H9 (cell line): ENCODE measurements around the gene ZNF285. TPM values are rescaled to one million over a fixed set of nuclear protein-coding genes. Genes with fewer than 3 reads are reported as not detected.

Source experiments
- DNase-seq: peaks from one replicate; pipeline ENCODE4 v3.0.0-alpha.2; 2017
- H2AFZ ChIP-seq: one replicate; pipeline ENCODE4 v1.6.1; 2013; ENCODE audit warnings: mild to moderate bottlenecking, low read length, control low read depth, moderate library complexity
- H2AK5ac ChIP-seq: 2 replicates; pipeline ENCODE4 v1.6.1; 2013; ENCODE audit warnings: low read length, control low read depth, mixed read lengths; ENCODE audit not compliant: insufficient read length
- H2BK120ac ChIP-seq: one replicate; pipeline ENCODE4 v1.6.1; 2013; ENCODE audit warnings: low read depth, mild to moderate bottlenecking, low read length, control low read depth, inconsistent platforms; ENCODE audit not compliant: poor library complexity, severe bottlenecking
- H2BK12ac ChIP-seq: 2 replicates; pipeline ENCODE4 v1.6.1; 2013; ENCODE audit warnings: low read length, control low read depth, mixed read lengths, low read depth; ENCODE audit not compliant: insufficient read length
- H2BK15ac ChIP-seq: 2 replicates; pipeline ENCODE4 v1.6.1; 2013; ENCODE audit warnings: low read depth, low read length, control low read depth
- H2BK20ac ChIP-seq: one replicate; pipeline ENCODE4 v1.6.1; 2013; ENCODE audit warnings: low read depth, mild to moderate bottlenecking, low read length, control low read depth, inconsistent platforms; ENCODE audit not compliant: poor library complexity, severe bottlenecking
- H2BK5ac ChIP-seq: 2 replicates; pipeline ENCODE4 v1.6.1; 2013; ENCODE audit warnings: low read length, control low read depth, mixed read lengths; ENCODE audit not compliant: insufficient read length
- H3K14ac ChIP-seq: 2 replicates; pipeline ENCODE4 v1.6.1; 2013; ENCODE audit warnings: low read length, control low read depth; ENCODE audit not compliant: insufficient read depth
- H3K18ac ChIP-seq: 2 replicates; pipeline ENCODE4 v1.6.1; 2013; ENCODE audit warnings: low read depth, mild to moderate bottlenecking, mixed read lengths, low read length, control low read depth; ENCODE audit not compliant: insufficient read length
- H3K23ac ChIP-seq: 2 replicates; pipeline ENCODE4 v1.6.1; 2013; ENCODE audit warnings: low read length, control low read depth, mixed read lengths, low read depth; ENCODE audit not compliant: insufficient read length
- H3K23me2 ChIP-seq: 2 replicates; pipeline ENCODE4 v1.6.1; 2013; ENCODE audit warnings: low read depth, mild to moderate bottlenecking, mixed read lengths, low read length, control low read depth; ENCODE audit not compliant: insufficient read length, poor library complexity, severe bottlenecking
- H3K27ac ChIP-seq: 2 replicates; pipeline ENCODE4 v1.5.1; 2013; ENCODE audit warnings: low read length, control low read depth, mixed read lengths, low read depth; ENCODE audit not compliant: insufficient read length
- H3K27me3 ChIP-seq: 2 replicates; pipeline ENCODE4 v1.6.1; 2013; ENCODE audit warnings: low read length, control low read depth, inconsistent platforms; ENCODE audit not compliant: insufficient read depth
- H3K4ac ChIP-seq: 2 replicates; pipeline ENCODE4 v1.6.1; 2013; ENCODE audit warnings: low read depth, mild to moderate bottlenecking, control low read depth, inconsistent platforms, low read length, moderate library complexity
- H3K4me1 ChIP-seq: 2 replicates; pipeline ENCODE4 v1.6.1; 2013; ENCODE audit warnings: low read length, control low read depth, inconsistent platforms; ENCODE audit not compliant: insufficient read depth
- H3K4me2 ChIP-seq: 2 replicates; pipeline ENCODE4 v1.6.1; 2013; ENCODE audit warnings: low read length, control low read depth, mixed read lengths; ENCODE audit not compliant: insufficient read length, insufficient read depth
- H3K56ac ChIP-seq: 2 replicates; pipeline ENCODE4 v1.6.1; 2013; ENCODE audit warnings: low read depth, mild to moderate bottlenecking, mixed read lengths, low read length, control low read depth; ENCODE audit not compliant: insufficient read length
- H3K79me1 ChIP-seq: 2 replicates; pipeline ENCODE4 v1.6.1; 2013; ENCODE audit warnings: low read depth, mild to moderate bottlenecking, moderate library complexity, low read length, control low read depth, inconsistent platforms; ENCODE audit not compliant: insufficient read depth, poor library complexity, severe bottlenecking
- H3K79me2 ChIP-seq: 2 replicates; pipeline ENCODE4 v1.6.1; 2013; ENCODE audit warnings: low read length, control low read depth, inconsistent platforms; ENCODE audit not compliant: insufficient read depth
- H3K9ac ChIP-seq: 2 replicates; pipeline ENCODE4 v1.6.1; 2013; ENCODE audit warnings: low read length, control low read depth, mixed read lengths; ENCODE audit not compliant: insufficient read length; ENCODE audit errors: extremely low read depth
- H3K9me3 ChIP-seq: one replicate; pipeline ENCODE4 v1.6.1; 2013; ENCODE audit warnings: low read depth, low read length, inconsistent platforms; ENCODE audit not compliant: control insufficient read depth
- H3T11ph ChIP-seq: one replicate; pipeline ENCODE4 v1.6.1; 2013; ENCODE audit warnings: mild to moderate bottlenecking, low read length, control low read depth, inconsistent platforms
- H4K20me1 ChIP-seq: one replicate; pipeline ENCODE4 v1.6.1; 2013; ENCODE audit not compliant: control insufficient read depth, insufficient read length, insufficient read depth
- H4K5ac ChIP-seq: 2 replicates; pipeline ENCODE4 v1.6.1; 2013; ENCODE audit warnings: low read depth, mild to moderate bottlenecking, mixed read lengths, low read length, control low read depth; ENCODE audit not compliant: insufficient read length
- H4K8ac ChIP-seq: replicated peaks from 2 replicates; pipeline ENCODE4 v1.6.1; 2013; ENCODE audit warnings: low read length, control low read depth, mixed read lengths, low read depth; ENCODE audit not compliant: insufficient read length
- H4K91ac ChIP-seq: 2 replicates; pipeline ENCODE4 v1.6.1; 2013; ENCODE audit warnings: low read depth, mild to moderate bottlenecking, moderate library complexity, mixed read lengths, low read length, control low read depth; ENCODE audit not compliant: insufficient read length
- H3K27ac Mint-ChIP-seq, 3 experiments: 2 replicates in 2 of 3; 3 replicates in 1 of 3; pipeline ENCODE4 v1.8.0; 2020 to 2021; ENCODE audit warnings: mixed read lengths in 3 of 3, mild to moderate bottlenecking in 1 of 3, moderate library complexity in 1 of 3
- H3K27me3 Mint-ChIP-seq: 2 replicates; pipeline ENCODE4 v1.8.0; 2021; ENCODE audit warnings: low read depth, mild to moderate bottlenecking, moderate library complexity, mixed read lengths
- H3K36me3 Mint-ChIP-seq, 3 experiments: 2 replicates in 2 of 3; 3 replicates in 1 of 3; pipeline ENCODE4 v1.8.0; 2020 to 2021; ENCODE audit warnings: low read depth in 3 of 3, mixed read lengths in 3 of 3; ENCODE audit not compliant: insufficient read depth in 1 of 3
- H3K4me1 Mint-ChIP-seq, 2 experiments: 2 replicates each; pipeline ENCODE4 v1.8.0; 2020; ENCODE audit warnings: mixed read lengths in 2 of 2
- H3K4me3 Mint-ChIP-seq, 2 experiments: 2 replicates in 1 of 2; 3 replicates in 1 of 2; pipeline ENCODE4 v1.8.0; 2020 to 2021; ENCODE audit warnings: mild to moderate bottlenecking in 2 of 2, mixed read lengths in 2 of 2, moderate library complexity in 1 of 2
- H3K9me3 Mint-ChIP-seq, 2 experiments: 2 replicates in 1 of 2; 3 replicates in 1 of 2; pipeline ENCODE4 v1.8.0; 2020; ENCODE audit warnings: mild to moderate bottlenecking in 2 of 2, mixed read lengths in 2 of 2, moderate library complexity in 1 of 2
- WGBS: extraction: QIAGEN DNeasy Blood & Tissue Kit; methylation state at CpG from one replicate; pipeline ENCODE4 v1.1.7; 2013; ENCODE audit warnings: missing lambda C conversion rate, low lambda C conversion rate, mixed read lengths; ENCODE audit not compliant: insufficient read length; ENCODE audit errors: extremely low coverage; 5-methylcytosine and 5-hydroxymethylcytosine counted together
- total RNA-seq: library from RNA; stranded (reverse); gene quantifications from 2 replicates; pipeline ENCODE4 v1.2.1, GENCODE V29; 2021
- TF ChIP-seq, protein P1 (sequence below): fragments of 200-600 bp; sonication (generic); conservative IDR thresholded peaks from 3 replicates; pipeline ENCODE4 v1.8.0; 2021; ENCODE audit warnings: antibody characterized with exemption, mild to moderate bottlenecking

The ZNF285 gene
- total RNA-seq, 1 experiment from 2014 or later: 3.9 TPM

DNA sequence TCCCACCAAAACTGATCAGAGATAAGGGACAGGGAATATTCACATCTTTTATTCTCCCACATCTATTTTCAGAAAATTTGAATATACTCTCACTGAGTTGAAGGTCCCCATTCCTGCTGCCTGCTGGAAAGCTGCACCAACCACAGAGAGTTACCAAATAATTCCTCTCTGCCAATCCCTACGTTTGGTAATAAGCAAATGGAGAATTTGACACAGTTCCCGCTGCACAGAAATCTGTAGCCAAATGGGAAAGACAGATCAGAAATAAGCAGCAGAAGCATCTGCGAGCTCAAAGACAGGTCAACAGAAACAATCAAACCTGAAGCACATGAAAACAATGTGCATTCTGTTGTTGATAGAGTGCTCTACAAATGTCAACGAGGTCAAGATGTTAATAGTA, 54.9 kb downstream of the ZNF285 start:
- no peak overlapping the region for H3K27ac ChIP-seq
- H3K18ac ChIP-seq: no peak overlapping the region
- H4K5ac ChIP-seq: no peak overlapping the region
- peaks cover 4 to 18% (median 11%) of the 10 kb centered on the region in 3 experiments for H3K36me3 Mint-ChIP-seq
- H3K27me3 Mint-ChIP-seq: no peaks in the 10 kb centered on the region
- no peak overlapping the region for H3K4me3 Mint-ChIP-seq
- no peak overlapping the region for H2BK20ac ChIP-seq
- no peaks in the 10 kb centered on the region for H3K79me1 ChIP-seq
- H3K56ac ChIP-seq: no peak overlapping the region
- no peak overlapping the region for H4K8ac ChIP-seq
- H3K4me1 ChIP-seq: no peaks in the 10 kb centered on the region
- no CpG with 5 or more reads among the region's 4 CpGs for WGBS
- no peak overlapping the region for H3T11ph ChIP-seq
- H3K9ac ChIP-seq: no peak overlapping the region
- H3K79me2 ChIP-seq: no peaks in the 10 kb centered on the region
- H2BK5ac ChIP-seq: no peak overlapping the region
- H3K27me3 ChIP-seq: no peaks in the 10 kb centered on the region
- H2AK5ac ChIP-seq: no peak overlapping the region
- H3K27ac Mint-ChIP-seq: no peak overlapping the region
- H2BK15ac ChIP-seq: no peak overlapping the region
- H2BK120ac ChIP-seq: no peak overlapping the region
- no peak overlapping the region for H3K4me2 ChIP-seq
- no peak for DNase-seq
- no peaks in the 10 kb centered on the region for H4K20me1 ChIP-seq
- TF ChIP-seq, protein P1, sequence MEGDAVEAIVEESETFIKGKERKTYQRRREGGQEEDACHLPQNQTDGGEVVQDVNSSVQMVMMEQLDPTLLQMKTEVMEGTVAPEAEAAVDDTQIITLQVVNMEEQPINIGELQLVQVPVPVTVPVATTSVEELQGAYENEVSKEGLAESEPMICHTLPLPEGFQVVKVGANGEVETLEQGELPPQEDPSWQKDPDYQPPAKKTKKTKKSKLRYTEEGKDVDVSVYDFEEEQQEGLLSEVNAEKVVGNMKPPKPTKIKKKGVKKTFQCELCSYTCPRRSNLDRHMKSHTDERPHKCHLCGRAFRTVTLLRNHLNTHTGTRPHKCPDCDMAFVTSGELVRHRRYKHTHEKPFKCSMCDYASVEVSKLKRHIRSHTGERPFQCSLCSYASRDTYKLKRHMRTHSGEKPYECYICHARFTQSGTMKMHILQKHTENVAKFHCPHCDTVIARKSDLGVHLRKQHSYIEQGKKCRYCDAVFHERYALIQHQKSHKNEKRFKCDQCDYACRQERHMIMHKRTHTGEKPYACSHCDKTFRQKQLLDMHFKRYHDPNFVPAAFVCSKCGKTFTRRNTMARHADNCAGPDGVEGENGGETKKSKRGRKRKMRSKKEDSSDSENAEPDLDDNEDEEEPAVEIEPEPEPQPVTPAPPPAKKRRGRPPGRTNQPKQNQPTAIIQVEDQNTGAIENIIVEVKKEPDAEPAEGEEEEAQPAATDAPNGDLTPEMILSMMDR: no peak
- no peak overlapping the region for H3K4ac ChIP-seq
- no peak overlapping the region for H2BK12ac ChIP-seq
- H3K4me1 Mint-ChIP-seq: no peaks in the 10 kb centered on the region
- no peaks in the 10 kb centered on the region for H3K9me3 ChIP-seq
- peaks cover 54 to 87% of the 10 kb centered on the region in 2 experiments for H3K9me3 Mint-ChIP-seq
- H3K23ac ChIP-seq: no peak overlapping the region
- no peak overlapping the region for H3K14ac ChIP-seq
- no peaks in the 10 kb centered on the region for H3K23me2 ChIP-seq
- no peak overlapping the region for H4K91ac ChIP-seq
- H2AFZ ChIP-seq: no peak overlapping the region
